ENCODE results near the gene STPG2.
"Not testable (repeated sequence)": the region's sequence is repeated elsewhere in the genome, so short reads cannot be mapped to it uniquely, and the experiment has no call there.

STPG2 gene

GRCh38 chr4:97560009-97560408, 583.3 kb downstream of the STPG2 start:
- no peak for TF ChIP-seq CTCF (IDR thresholded peaks at IDR 0.05; ENCODE audit: low read depth, low read length)
- H3K4me3 ChIP-seq (ENCODE audit: low read depth, low read length) = no peak overlapping the region

- H3K4me3 ChIP-seq (ENCODE audit: low read depth, low read length) = no peak overlapping the region
These were observed 585.0 kb downstream of the STPG2 start for GRCh38 chr4:97558204-97558778.

GRCh38 chr4:97550637-97551036, 592.6 kb downstream of the STPG2 start:
- H3K4me3 ChIP-seq (ENCODE audit: low read depth, low read length) = not testable (repeated sequence)

More at GRCh38 chr4:97558204-97558778, 585.0 kb downstream of the STPG2 start:
- TF ChIP-seq CTCF (IDR thresholded peaks at IDR 0.05; ENCODE audit: low read depth, low read length) = no peak

GRCh38 chr4:97548943-97549583, 594.2 kb downstream of the STPG2 start:
- no peak for TF ChIP-seq CTCF (IDR thresholded peaks at IDR 0.05; ENCODE audit: low read depth, low read length)
- no peak overlapping the region for H3K4me3 ChIP-seq (ENCODE audit: low read depth, low read length)

GRCh38 chr4:97548186-97548585, 595.1 kb downstream of the STPG2 start:
- no peak overlapping the region for H3K4me3 ChIP-seq (ENCODE audit: low read depth, low read length)
- TF ChIP-seq CTCF (IDR thresholded peaks at IDR 0.05; ENCODE audit: low read depth, low read length) = no peak

GRCh38 chr4:97531351-97531750, 611.9 kb downstream of the STPG2 start:
- no peak overlapping the region for H3K4me3 ChIP-seq (ENCODE audit: low read depth, low read length)
- TF ChIP-seq CTCF (IDR thresholded peaks at IDR 0.05; ENCODE audit: low read depth, low read length) = no peak

GRCh38 chr4:97530676-97531075, 612.6 kb downstream of the STPG2 start:
- no peak for TF ChIP-seq CTCF (IDR thresholded peaks at IDR 0.05; ENCODE audit: low read depth, low read length)
- no peak overlapping the region for H3K4me3 ChIP-seq (ENCODE audit: low read depth, low read length)

- no peak overlapping the region for H3K4me3 ChIP-seq (ENCODE audit: low read depth, low read length)
- no peak for TF ChIP-seq CTCF (IDR thresholded peaks at IDR 0.05; ENCODE audit: low read depth, low read length)
These were observed 618.0 kb downstream of the STPG2 start for GRCh38 chr4:97525236-97525635.

Measured in WI38 (cell line).